Coronary artery (tissue), 2 donors: ENCODE measurements around the gene LSG1.
A peak's percentile ranks its signal among the peaks of the same experiment; 100 is the strongest.

Experiments used
- DNase-seq: peaks from one replicate; pipeline ENCODE4 v3.0.0-alpha.2; 2017; ENCODE audit warnings: low spot score
- H3K27ac ChIP-seq, 2 donors: fragments of 200-600 bp; sonication (generic); one replicate each; pipeline ENCODE4 v1.5.1; 2016 to 2019
- H3K4me3 ChIP-seq: fragments of 200-600 bp; sonication (generic); 2 replicates; pipeline ENCODE4 v1.5.1; 2016; ENCODE audit warnings: mild to moderate bottlenecking, moderate library complexity
- CTCF ChIP-seq: fragments of 200-600 bp; sonication (generic); IDR thresholded peaks from one replicate; pipeline ENCODE4 v1.5.1; 2019; ENCODE audit warnings: antibody characterized with exemption

The LSG1 gene

DNA sequence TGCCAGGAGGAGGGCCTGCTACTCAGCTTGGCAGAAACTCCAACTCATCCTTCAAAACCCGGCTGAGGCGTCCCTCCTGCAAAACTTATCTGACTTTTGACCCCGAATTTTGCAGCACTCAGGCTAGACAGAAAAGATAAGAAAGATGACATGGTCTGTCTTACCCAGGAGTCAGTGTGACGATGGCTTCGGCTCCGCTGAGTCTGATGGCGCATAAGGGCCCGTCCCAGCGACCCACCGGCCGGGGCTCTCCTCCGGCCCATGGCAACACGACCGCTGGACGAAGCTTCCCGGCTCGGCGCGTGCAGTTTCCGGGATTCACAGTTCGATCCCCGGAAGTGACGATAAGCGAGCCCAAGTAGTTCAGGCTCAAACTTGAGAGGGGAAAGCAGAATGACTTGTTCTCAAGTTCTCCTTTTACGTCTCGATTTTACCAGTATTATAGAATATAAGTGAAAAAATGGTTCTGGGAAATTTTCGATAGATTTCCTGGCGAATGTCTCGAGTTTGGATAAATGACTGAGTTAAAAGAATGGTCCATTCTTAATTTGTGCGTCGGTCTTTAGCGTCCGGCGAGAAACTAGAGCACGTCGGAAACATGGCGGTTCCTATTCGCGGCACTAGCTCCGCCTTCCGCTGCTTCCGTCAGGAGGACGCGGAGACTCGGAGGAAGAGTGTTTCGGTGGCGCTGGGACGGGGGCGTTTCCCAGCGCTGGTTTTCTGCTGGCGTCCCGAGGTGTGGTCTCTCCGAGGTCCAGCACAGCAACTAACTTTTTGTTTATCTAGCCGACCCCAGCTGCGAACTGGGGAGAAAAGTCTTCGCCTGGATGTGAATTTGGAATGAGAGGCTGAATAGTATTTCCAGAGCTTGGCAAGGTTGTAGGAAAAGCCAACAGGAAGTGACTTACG lies at the start of gene LSG1:
TSS of gene LSG1 (minus strand) at position 292 of the 909 bp plus-strand sequence. CDS start at position 263, 29 bp downstream.
- peak; percentile 93 for DNase-seq
- TF ChIP-seq CTCF: no peak
- Histone ChIP-seq H3K27ac (peak within 1 kb of the TSS; percentile 79 to 84), H3K4me3 (peak within 1 kb of the TSS; percentile 77)

- no peak overlapping the region for H3K27ac ChIP-seq
- DNase-seq: no peak
- no peak overlapping the region for H3K4me3 ChIP-seq
- no peak for TF ChIP-seq CTCF
Observed at GRCh38 chr3:194720048-194720447, 48.1 kb upstream of the LSG1 start.

GRCh38 chr3:194718079-194718478 lies 46.1 kb upstream of the LSG1 start:
- H3K4me3 ChIP-seq: no peak overlapping the region
- no peak for DNase-seq

DNA sequence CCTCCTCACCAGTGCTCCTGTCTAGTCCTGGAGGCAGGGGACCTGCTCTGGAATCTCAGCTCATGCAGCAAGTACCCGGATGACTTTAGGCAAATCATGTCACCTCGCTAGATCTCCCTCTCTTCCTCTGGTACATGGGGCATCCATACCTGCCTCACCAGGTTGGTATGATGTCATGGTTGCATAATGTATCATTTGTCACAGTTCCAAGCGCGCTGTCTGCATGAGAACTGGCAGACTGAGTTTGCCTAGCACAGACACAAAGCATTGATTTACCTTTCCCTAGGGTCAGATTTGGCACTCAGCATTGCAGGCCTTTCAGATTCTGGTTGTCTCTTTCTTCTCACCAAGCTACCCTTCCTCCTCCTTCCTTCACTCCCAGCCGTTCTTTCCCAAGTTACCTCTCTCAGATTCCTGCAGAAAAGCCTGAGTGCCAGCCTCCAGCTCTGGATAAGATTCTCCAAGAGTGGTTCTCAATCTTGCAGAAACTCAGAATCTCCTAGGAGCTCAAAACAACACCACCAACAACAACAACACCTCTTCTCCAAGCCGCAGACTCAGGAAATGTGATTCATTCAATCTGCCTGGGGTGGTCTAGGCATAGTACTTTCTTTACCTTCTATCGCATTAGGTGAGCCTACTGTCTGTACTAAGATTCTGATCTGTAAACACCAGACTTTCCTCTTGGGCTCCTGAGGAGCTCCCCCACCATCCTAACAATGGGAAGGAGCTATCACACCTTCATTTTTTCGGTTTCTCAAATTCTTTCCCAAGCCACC lies 43.2 kb upstream of the LSG1 start:
- no peak for TF ChIP-seq CTCF
- no peak for DNase-seq
- Histone ChIP-seq H3K4me3 (no peak overlapping the region), H3K27ac (no peak overlapping the region)

More at GRCh38 chr3:194718079-194718478, 46.1 kb upstream of the LSG1 start:
- TF ChIP-seq CTCF: no peak
- no peak overlapping the region for H3K27ac ChIP-seq

DNA sequence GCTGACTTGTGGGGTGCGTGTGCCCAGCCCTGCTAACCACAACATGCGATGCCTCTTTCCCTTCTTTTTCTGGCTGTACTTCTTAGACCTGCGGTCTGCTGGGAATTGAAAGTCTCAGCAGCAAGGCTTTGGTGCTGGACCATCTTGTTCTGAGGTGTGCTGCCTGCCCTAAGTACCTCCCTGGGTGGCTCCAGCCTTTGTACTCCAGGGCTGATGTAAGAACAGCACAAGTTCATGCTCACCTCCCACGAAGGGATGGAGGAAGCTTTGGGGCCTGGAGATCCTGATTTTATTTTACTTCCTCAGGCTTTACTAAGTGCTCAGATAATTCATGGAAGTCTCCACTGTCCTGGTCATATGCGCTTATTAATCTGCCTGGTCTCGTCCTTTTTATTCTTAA lies 42.6 kb upstream of the LSG1 start:
- Histone ChIP-seq H3K4me3 (no peak overlapping the region), H3K27ac (no peak overlapping the region)
- DNase-seq: no peak
- TF ChIP-seq CTCF: no peak

DNA sequence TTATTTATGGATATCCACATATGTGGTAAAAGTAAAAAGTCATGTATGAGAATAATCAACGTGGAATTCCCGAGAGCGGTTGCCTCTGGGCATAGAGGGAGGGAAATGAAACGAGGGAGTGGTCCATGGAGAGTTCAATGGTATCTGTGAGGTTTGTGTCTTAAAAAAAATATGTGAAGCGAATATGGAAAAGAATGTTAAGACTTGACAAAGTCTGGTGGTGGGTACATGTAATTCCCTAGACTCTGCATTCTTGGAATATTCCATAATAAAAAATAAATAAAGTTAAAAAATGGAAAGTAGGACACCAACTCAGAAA lies 42.1 kb upstream of the LSG1 start:
- no peak for TF ChIP-seq CTCF
- no peak for DNase-seq
- H3K27ac ChIP-seq: no peak overlapping the region
- no peak overlapping the region for H3K4me3 ChIP-seq
